Osteocyte (in vitro differentiated cells): ENCODE results near the gene NAIF1. TPM values are rescaled to one million over a fixed set of nuclear protein-coding genes. Genes with fewer than 3 reads are reported as not detected.

Experiments used
- DNase-seq: peaks from one replicate; pipeline ENCODE4 v3.0.0; 2021; ENCODE audit warnings: mixed read lengths; ENCODE audit not compliant: unreplicated experiment; ENCODE audit errors: extremely low spot score
- H3K27ac Mint-ChIP-seq: one replicate; pipeline ENCODE4 v1.8.0; 2021; ENCODE audit warnings: mild to moderate bottlenecking, mixed read lengths; ENCODE audit not compliant: unreplicated experiment
- H3K27me3 Mint-ChIP-seq: one replicate; pipeline ENCODE4 v1.8.0; 2021; ENCODE audit warnings: mixed read lengths; ENCODE audit not compliant: unreplicated experiment
- H3K36me3 Mint-ChIP-seq: one replicate; pipeline ENCODE4 v1.8.0; 2021; ENCODE audit warnings: mixed read lengths; ENCODE audit not compliant: unreplicated experiment
- H3K4me1 Mint-ChIP-seq: one replicate; pipeline ENCODE4 v1.8.0; 2021; ENCODE audit warnings: mixed read lengths; ENCODE audit not compliant: unreplicated experiment
- H3K4me3 Mint-ChIP-seq: one replicate; pipeline ENCODE4 v1.8.0; 2021; ENCODE audit warnings: mild to moderate bottlenecking, moderate library complexity, mixed read lengths; ENCODE audit not compliant: unreplicated experiment
- H3K9me3 Mint-ChIP-seq: one replicate; pipeline ENCODE4 v1.8.0; 2021; ENCODE audit warnings: mixed read lengths; ENCODE audit not compliant: unreplicated experiment
- total RNA-seq: library from RNA; stranded (reverse); gene quantifications from 2 replicates; pipeline ENCODE4 v1.2.1, GENCODE V29; 2021
- TF ChIP-seq, protein P1 (sequence below): fragments of 200-600 bp; sonication (generic); IDR thresholded peaks from 2 replicates; pipeline ENCODE4 v1.5.0; 2021; ENCODE audit warnings: antibody characterized with exemption, mild to moderate bottlenecking, moderate library complexity

Gene NAIF1
- total RNA-seq, 1 donor from 2014 or later = 8.4 TPM

DNA sequence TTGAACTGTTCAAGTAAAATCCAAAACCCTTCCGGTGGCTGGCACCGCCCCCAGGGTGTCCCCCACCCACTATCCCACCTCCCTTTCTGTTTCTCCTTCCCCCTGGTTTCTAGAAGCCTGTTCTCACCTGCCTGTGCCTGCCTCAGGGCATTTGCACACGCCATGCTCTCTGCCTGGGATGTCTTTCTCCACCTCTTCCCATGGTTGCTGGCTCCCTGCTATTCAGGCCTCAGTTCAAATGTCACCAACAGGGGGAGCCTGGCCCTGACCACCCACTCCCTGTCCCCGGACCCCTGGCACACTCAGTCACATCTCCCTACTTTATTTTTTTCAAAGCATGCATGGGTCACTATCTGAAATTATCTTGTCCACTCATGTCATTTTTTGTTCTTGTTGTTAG is 46.4 kb downstream of the NAIF1 start:
- Mint-ChIP-seq H3K4me3 (no peak overlapping the region), H3K9me3 (no peaks in the 10 kb centered on the region), H3K4me1 (peaks cover 14% of the 10 kb centered on the region), H3K27me3 (no peaks in the 10 kb centered on the region), H3K36me3 (no peaks in the 10 kb centered on the region), H3K27ac (no peak overlapping the region)
- TF ChIP-seq, protein P1, sequence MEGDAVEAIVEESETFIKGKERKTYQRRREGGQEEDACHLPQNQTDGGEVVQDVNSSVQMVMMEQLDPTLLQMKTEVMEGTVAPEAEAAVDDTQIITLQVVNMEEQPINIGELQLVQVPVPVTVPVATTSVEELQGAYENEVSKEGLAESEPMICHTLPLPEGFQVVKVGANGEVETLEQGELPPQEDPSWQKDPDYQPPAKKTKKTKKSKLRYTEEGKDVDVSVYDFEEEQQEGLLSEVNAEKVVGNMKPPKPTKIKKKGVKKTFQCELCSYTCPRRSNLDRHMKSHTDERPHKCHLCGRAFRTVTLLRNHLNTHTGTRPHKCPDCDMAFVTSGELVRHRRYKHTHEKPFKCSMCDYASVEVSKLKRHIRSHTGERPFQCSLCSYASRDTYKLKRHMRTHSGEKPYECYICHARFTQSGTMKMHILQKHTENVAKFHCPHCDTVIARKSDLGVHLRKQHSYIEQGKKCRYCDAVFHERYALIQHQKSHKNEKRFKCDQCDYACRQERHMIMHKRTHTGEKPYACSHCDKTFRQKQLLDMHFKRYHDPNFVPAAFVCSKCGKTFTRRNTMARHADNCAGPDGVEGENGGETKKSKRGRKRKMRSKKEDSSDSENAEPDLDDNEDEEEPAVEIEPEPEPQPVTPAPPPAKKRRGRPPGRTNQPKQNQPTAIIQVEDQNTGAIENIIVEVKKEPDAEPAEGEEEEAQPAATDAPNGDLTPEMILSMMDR = no peak
- no peak for DNase-seq

DNA sequence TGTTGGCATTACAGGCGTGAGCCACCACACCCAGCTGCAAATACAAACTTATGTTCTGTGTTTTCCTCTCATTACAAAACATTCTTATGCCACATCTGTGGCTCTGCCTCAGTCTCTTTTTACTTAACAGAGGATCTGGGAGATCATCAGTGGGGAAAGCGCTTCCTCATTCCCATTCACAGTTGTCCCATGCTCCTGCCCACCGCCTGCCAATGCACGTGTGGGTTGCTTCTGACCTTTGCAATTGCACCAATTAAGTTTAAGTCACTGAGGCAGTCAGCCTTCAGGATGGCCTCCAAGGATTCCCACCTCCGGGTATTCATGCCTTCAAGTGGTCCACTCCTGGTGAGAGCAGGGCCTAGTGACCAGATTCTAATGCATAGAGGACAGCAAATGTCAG is 51.4 kb downstream of the NAIF1 start:
- Mint-ChIP-seq H3K4me1 (peaks cover 4% of the 10 kb centered on the region), H3K4me3 (no peak overlapping the region), H3K9me3 (no peaks in the 10 kb centered on the region), H3K36me3 (no peaks in the 10 kb centered on the region), H3K27me3 (no peaks in the 10 kb centered on the region), H3K27ac (no peak overlapping the region)
- no peak for DNase-seq
- TF ChIP-seq, protein P1 = no peak

Other genes with a start within 250 kb of the NAIF1 start
- 140 and 143 TPM in 2 replicates for gene ENG, start 212.7 kb downstream of the NAIF1 start, total RNA-seq
- gene AK1, start 189.6 kb downstream of the NAIF1 start, total RNA-seq = 57.6 and 65.8 TPM in 2 replicates
- gene ST6GALNAC6, start 167.7 kb downstream of the NAIF1 start, total RNA-seq = 73.4 and 77.0 TPM in 2 replicates
- gene ST6GALNAC4, start 150.3 kb downstream of the NAIF1 start, total RNA-seq = 21.4 and 25.1 TPM in 2 replicates
- gene PIP5KL1, start 136.5 kb downstream of the NAIF1 start, total RNA-seq = 2.6 and 2.9 TPM in 2 replicates
- 29.2 and 31.6 TPM in 2 replicates for gene DPM2, start 129.5 kb downstream of the NAIF1 start, total RNA-seq
- gene EEIG1, start 86.3 kb downstream of the NAIF1 start, total RNA-seq = 39.4 and 41.4 TPM in 2 replicates
- 15.6 and 18.0 TPM in 2 replicates for gene SLC25A25, start 912 bp upstream of the NAIF1 start, total RNA-seq
- gene PTGES2, start 60.4 kb upstream of the NAIF1 start, total RNA-seq = 79.2 and 80.3 TPM in 2 replicates
- gene LCN2, start 82.1 kb upstream of the NAIF1 start, total RNA-seq = not detected in 2 replicates
- 93.3 and 93.9 TPM in 2 replicates for gene BBLN, start 92.9 kb upstream of the NAIF1 start, total RNA-seq
- gene CIZ1, start 124.3 kb upstream of the NAIF1 start, total RNA-seq = 147 and 170 TPM in 2 replicates
- gene DNM1, start 136.1 kb upstream of the NAIF1 start, total RNA-seq = 40.2 and 45.4 TPM in 2 replicates
- 176 and 184 TPM in 2 replicates for gene GOLGA2, start 208.7 kb upstream of the NAIF1 start, total RNA-seq
- 24.7 and 26.4 TPM in 2 replicates for gene SWI5, start 209.0 kb upstream of the NAIF1 start, total RNA-seq